H1 (cell line): ENCODE results near the gene KCNH5. TPM values are rescaled to one million over a fixed set of nuclear protein-coding genes. Genes with fewer than 3 reads are reported as not detected.

Experiments
- CTCF ChIA-PET: fragments of 300-600 bp; sonication (Branson Sonifier 250); formaldehyde crosslinking; loops from one replicate; lab custom pipeline; 2021; ENCODE audit not compliant: partially characterized antibody; lab: Charles Lee
- POLR2A ChIA-PET: fragments of 300-600 bp; sonication (Branson Sonifier 250); formaldehyde crosslinking; loops from one replicate; lab custom pipeline; 2021; ENCODE audit warnings: inconsistent platforms; ENCODE audit not compliant: partially characterized antibody; lab: Charles Lee
- DNase-seq, 2 experiments: peaks; one replicate each; pipeline versions ENCODE4 v3.0.0 to v3.0.0-alpha.2; 2010 to 2022; ENCODE audit warnings: low spot score in 2 of 2, low read depth in 1 of 2, mixed read lengths in 1 of 2
- FAIRE-seq: peaks from 2 replicates; lab custom pipeline; 2011; peaks lifted over from hg19 to GRCh38; lab: Jason Lieb, UNC
- H2AFZ ChIP-seq: 2 replicates; pipeline ENCODE4 v1.8.1; 2012; ENCODE audit warnings: low read length, inconsistent platforms
- H2AK5ac ChIP-seq: 2 replicates; pipeline ENCODE4 v1.6.1; 2013; ENCODE audit warnings: low read depth, low read length
- H2BK120ac ChIP-seq: replicated peaks from 2 replicates; pipeline ENCODE3; 2013; ENCODE audit warnings: low read depth, low read length, inconsistent platforms
- H2BK12ac ChIP-seq: 2 replicates; pipeline ENCODE4 v1.6.1; 2013; ENCODE audit warnings: low read depth, low read length
- H2BK15ac ChIP-seq: 2 replicates; pipeline ENCODE4 v1.6.1; 2013; ENCODE audit warnings: low read length
- H2BK20ac ChIP-seq: 2 replicates; pipeline ENCODE4 v1.6.1; 2013; ENCODE audit warnings: low read length
- H2BK5ac ChIP-seq: 2 replicates; pipeline ENCODE4 v1.6.1; 2013; ENCODE audit warnings: low read depth, low read length
- H3K14ac ChIP-seq: 2 replicates; pipeline ENCODE4 v1.6.1; 2013; ENCODE audit warnings: inconsistent platforms; ENCODE audit not compliant: insufficient read length
- H3K18ac ChIP-seq: 2 replicates; pipeline ENCODE4 v1.6.1; 2013; ENCODE audit warnings: low read length; ENCODE audit errors: extremely low read depth
- H3K23ac ChIP-seq: 2 replicates; pipeline ENCODE4 v1.6.1; 2013; ENCODE audit warnings: inconsistent platforms; ENCODE audit not compliant: insufficient read length
- H3K23me2 ChIP-seq: 2 replicates; pipeline ENCODE4 v1.6.1; 2013; ENCODE audit warnings: low read depth, low read length
- H3K27ac ChIP-seq: 2 replicates; pipeline ENCODE4 v1.6.1; 2011; ENCODE audit warnings: low read depth, low read length, inconsistent platforms
- H3K27me3 ChIP-seq, 4 experiments: replicated peaks in 1 of 4; 1 replicate in 1 of 4; 2 replicates in 3 of 4; pipeline versions ENCODE4 v1.6.1 to v1.8.1; 2011 to 2013; ENCODE audit warnings: low read length in 3 of 4, mild to moderate bottlenecking in 3 of 4, inconsistent platforms in 2 of 4, mixed read lengths in 2 of 4, moderate library complexity in 1 of 4; ENCODE audit not compliant: control insufficient read depth in 3 of 4, insufficient read depth in 3 of 4; ENCODE audit errors: extremely low read depth in 1 of 4
- H3K36me3 ChIP-seq, 4 experiments: 2 replicates each; pipeline versions ENCODE4 v1.6.1 to v1.8.1; 2011 to 2013; ENCODE audit warnings: mild to moderate bottlenecking in 4 of 4, low read length in 3 of 4, moderate library complexity in 2 of 4, control low read depth in 1 of 4, inconsistent platforms in 1 of 4; ENCODE audit not compliant: insufficient read depth in 4 of 4, control insufficient read depth in 2 of 4
- H3K4ac ChIP-seq: replicated peaks from 2 replicates; pipeline ENCODE3; 2013; ENCODE audit warnings: low read length, low read depth, mixed read lengths, inconsistent platforms; ENCODE audit not compliant: insufficient read length
- H3K4me1 ChIP-seq, 4 experiments: replicated peaks in 1 of 4; 1 replicate in 1 of 4; 2 replicates in 3 of 4; pipeline versions ENCODE4 v1.6.1 to v1.8.1; 2011 to 2013; ENCODE audit warnings: low read length in 3 of 4, inconsistent platforms in 2 of 4, mixed read lengths in 1 of 4; ENCODE audit not compliant: insufficient read depth in 4 of 4, control insufficient read depth in 3 of 4
- H3K4me2 ChIP-seq, 2 experiments: 2 replicates each; pipeline versions ENCODE4 v1.6.1 to v1.8.1; 2011 to 2013; ENCODE audit warnings: low read depth in 2 of 2, low read length in 2 of 2, control low read depth in 1 of 2, inconsistent platforms in 1 of 2, mild to moderate bottlenecking in 1 of 2; ENCODE audit not compliant: insufficient read depth in 1 of 2
- H3K4me3 ChIP-seq, 4 experiments: fragments of 200-600, 300-600 bp in 1 of 4; sonication (generic), shearing (Covaris generic), sonication (Bioruptor Twin) in 1 of 4; 2 replicates each; pipeline versions ENCODE4 v1.5.1 to v1.8.1; 2011 to 2016; ENCODE audit warnings: low read length in 4 of 4, low read depth in 3 of 4, control low read depth in 2 of 4, inconsistent platforms in 2 of 4, mild to moderate bottlenecking in 2 of 4, mixed read lengths in 1 of 4, moderate library complexity in 1 of 4; ENCODE audit not compliant: insufficient read depth in 2 of 4; ENCODE audit errors: extremely low read depth in 1 of 4
- H3K56ac ChIP-seq: replicated peaks from 2 replicates; pipeline ENCODE3; 2013; ENCODE audit warnings: low read depth, mild to moderate bottlenecking, mixed read lengths, low read length, inconsistent platforms; ENCODE audit not compliant: insufficient read length
- H3K79me1 ChIP-seq: 2 replicates; pipeline ENCODE4 v1.6.1; 2013; ENCODE audit warnings: low read depth, low read length, control low read depth
- H3K79me2 ChIP-seq, 2 experiments: 2 replicates each; pipeline versions ENCODE4 v1.6.1 to v1.8.1; 2012 to 2013; ENCODE audit warnings: low read length in 2 of 2, mild to moderate bottlenecking in 2 of 2, inconsistent platforms in 1 of 2; ENCODE audit not compliant: insufficient read depth in 2 of 2, control insufficient read depth in 1 of 2
- H3K9ac ChIP-seq, 4 experiments: replicated peaks in 1 of 4; 1 replicate in 1 of 4; 2 replicates in 3 of 4; pipeline versions ENCODE4 v1.6.1 to v1.8.1; 2011 to 2013; ENCODE audit warnings: low read depth in 3 of 4, low read length in 3 of 4, control low read depth in 2 of 4, mild to moderate bottlenecking in 2 of 4, moderate library complexity in 2 of 4, inconsistent platforms in 1 of 4; ENCODE audit errors: extremely low read depth in 1 of 4
- H3K9me3 ChIP-seq, 2 experiments: 2 replicates each; pipeline versions ENCODE4 v1.6.1 to v1.8.1; 2012 to 2013; ENCODE audit warnings: mild to moderate bottlenecking in 2 of 2, moderate library complexity in 2 of 2, control low read depth in 1 of 2, inconsistent platforms in 1 of 2, low read depth in 1 of 2, low read length in 1 of 2, mixed read lengths in 1 of 2; ENCODE audit not compliant: insufficient read depth in 2 of 2
- H4K20me1 ChIP-seq, 2 experiments: replicated peaks in 1 of 2; 2 replicates each; pipeline versions ENCODE3 to v1.8.1; 2011 to 2013; ENCODE audit warnings: inconsistent platforms in 2 of 2, low read length in 2 of 2, mild to moderate bottlenecking in 1 of 2; ENCODE audit not compliant: insufficient read depth in 2 of 2, control insufficient read depth in 1 of 2
- H4K5ac ChIP-seq: 2 replicates; pipeline ENCODE4 v1.6.1; 2013; ENCODE audit warnings: low read length, low read depth, mixed read lengths, inconsistent platforms; ENCODE audit not compliant: insufficient read length
- H4K8ac ChIP-seq: 2 replicates; pipeline ENCODE4 v1.8.0; 2013; ENCODE audit warnings: mild to moderate bottlenecking, moderate library complexity, low read length, inconsistent platforms; ENCODE audit not compliant: insufficient read depth; ENCODE audit errors: extremely low read depth
- H4K91ac ChIP-seq: replicated peaks from 2 replicates; pipeline ENCODE3; 2013; ENCODE audit warnings: low read length, mixed read lengths, inconsistent platforms; ENCODE audit not compliant: insufficient read length
- EGR1 ChIP-seq: IDR thresholded peaks from 2 replicates; pipeline ENCODE4 v1.6.1; 2011; ENCODE audit warnings: low read depth, low read length, borderline replicate concordance
- EP300 ChIP-seq, 2 experiments: IDR thresholded peaks; 1 replicate in 1 of 2; 2 replicates in 1 of 2; pipeline ENCODE4 v1.6.1; 2011 to 2012; ENCODE audit warnings: low read depth in 2 of 2, low read length in 2 of 2, mild to moderate bottlenecking in 2 of 2, borderline replicate concordance in 1 of 2, inconsistent platforms in 1 of 2, moderate library complexity in 1 of 2
- HDAC6 ChIP-seq: IDR thresholded peaks from one replicate; pipeline ENCODE4 v1.7.1; 2012; ENCODE audit warnings: low read depth, mild to moderate bottlenecking, inconsistent platforms, low read length, moderate library complexity
- JUN ChIP-seq: IDR thresholded peaks from 2 replicates; pipeline ENCODE4 v1.6.1; 2011; ENCODE audit warnings: low read depth, mild to moderate bottlenecking, improper control_type of control experiment, low read length
- MAFK ChIP-seq: IDR thresholded peaks from 2 replicates; pipeline ENCODE4 v1.6.1; 2012; ENCODE audit warnings: low read depth, mild to moderate bottlenecking, improper control_type of control experiment, low read length
- SIN3A ChIP-seq, 2 experiments: IDR thresholded peaks in 1 of 2; conservative IDR thresholded peaks in 1 of 2; 2 replicates each; pipeline ENCODE4 v1.6.1; 2011 to 2012; ENCODE audit warnings: low read length in 2 of 2, improper control_type of control experiment in 1 of 2, low read depth in 1 of 2, mild to moderate bottlenecking in 1 of 2
- WGBS, 2 experiments: shearing (Covaris generic) in 1 of 2; methylation state at CpG; one replicate each; pipeline versions ENCODE4 v1.1.6 to v1.1.7; 2013 to 2015; ENCODE audit warnings: low lambda C conversion rate in 2 of 2, mixed read lengths in 2 of 2, inconsistent platforms in 1 of 2, low coverage in 1 of 2, missing lambda C conversion rate in 1 of 2; ENCODE audit not compliant: insufficient replicate concordance in 2 of 2, insufficient coverage in 1 of 2, insufficient read length in 1 of 2; ENCODE audit errors: extremely low coverage in 1 of 2, missing lambda C conversion rate in 1 of 2; 5-methylcytosine and 5-hydroxymethylcytosine counted together
- polyA plus RNA-seq, 7 experiments: library from polyadenylated mRNA; depleted of rRNA in 3 of 7; stranded (reverse) in 5 of 7; unstranded in 2 of 7; fragments of >200 nt in 5 of 7; fragments of 200-250 nt in 2 of 7; gene quantifications; 1 replicate in 5 of 7; 2 replicates in 1 of 7; 4 replicates in 1 of 7; pipeline versions ENCODE4 v1.2.1 to v1.2.3, GENCODE V29; 2011 to 2013; ENCODE audit warnings: missing spikeins in 2 of 7, mixed read lengths in 2 of 7
- total RNA-seq: library from RNA; stranded (reverse); fragmentation: NEBNext Ultra II Directional; extraction: Animal tissue kit (Norgen Biotek cat#: 25700); gene quantifications from 2 replicates; pipeline ENCODE4 v1.2.1, GENCODE V29; 2021

Gene KCNH5
- total and polyA plus RNA-seq, 2 of the 8 experiments (the other 6 are each of a cell fraction or from before 2014, with no cell fraction given): 0.24 to 0.50 TPM

- H2BK15ac ChIP-seq: no peak overlapping the region
- no peak for FAIRE-seq
- POLR2A ChIA-PET: no interaction called here
- no peak overlapping the region for H4K8ac ChIP-seq
- H4K5ac ChIP-seq: no peak overlapping the region
- TF ChIP-seq MAFK (no peak), SIN3A (conservative IDR thresholded peaks at IDR 0.05 in 1 of 2, IDR thresholded peaks at IDR 0.05 in 1 of 2; ENCODE audit: low read depth in 1 of 2, low read length in 2 of 2) (no peak), HDAC6 (no peak), EP300 (IDR thresholded peaks at IDR 0.05; ENCODE audit: borderline replicate concordance in 1 of 2, low read depth in 2 of 2, low read length in 2 of 2) (no peak), JUN (no peak), EGR1 (no peak)
- TF ChIP-seq, all 59 proteins: peak for 0
- no peak overlapping the region for H2BK20ac ChIP-seq
- no peak overlapping the region for H3K9ac ChIP-seq
- H2AFZ ChIP-seq: no peak overlapping the region
- H3K9me3 ChIP-seq: no peaks in the 10 kb centered on the region; a peak in 1 of 4 replicates
- no peak overlapping the region for H3K14ac ChIP-seq
- CTCF ChIA-PET: no interaction called here
- H3K56ac ChIP-seq: no peak overlapping the region
- H3K4ac ChIP-seq: no peak overlapping the region
- H4K91ac ChIP-seq: no peak overlapping the region
- H3K36me3 ChIP-seq: no peaks in the 10 kb centered on the region
- no peak overlapping the region for H2BK12ac ChIP-seq
- WGBS, 2 experiments: 93% methylated on average over 2 of the region's 2 CpGs; no CpG with 5 or more reads in 1 of the 2 experiments
- H3K27ac ChIP-seq: no peak overlapping the region
- H3K23me2 ChIP-seq: no peaks in the 10 kb centered on the region
- H3K79me2 ChIP-seq: no peaks in the 10 kb centered on the region
- no peaks in the 10 kb centered on the region for H3K79me1 ChIP-seq
- H3K4me1 ChIP-seq: peaks cover 0 to 12% (median 9%) of the 10 kb centered on the region in 4 experiments; a peak in 6 of 7 replicates
- no peak overlapping the region for H2AK5ac ChIP-seq
- no peak overlapping the region for H2BK120ac ChIP-seq
- no peak overlapping the region for H2BK5ac ChIP-seq
- no peak overlapping the region for H3K23ac ChIP-seq
- no peaks in the 10 kb centered on the region for H4K20me1 ChIP-seq
- no peaks in the 10 kb centered on the region for H3K27me3 ChIP-seq
- H3K18ac ChIP-seq: no peak overlapping the region
- DNase-seq: no peak
- H3K4me2 ChIP-seq: no peak overlapping the region; a peak in 1 of 4 replicates
- H3K4me3 ChIP-seq: no peak overlapping the region
Observed at GRCh38 chr14:62658631-62659030, 386.6 kb downstream of the KCNH5 start.
